Measurements from ENCODE around the gene CLHC1. TPM values are rescaled to one million over a fixed set of nuclear protein-coding genes. Genes with fewer than 3 reads are reported as not detected.

Gene CLHC1
- total and polyA plus RNA-seq, 2 donors (not counting 1 experiment from before 2014, with no cell fraction given), result 2.0 to 12.8 TPM

- Histone ChIP-seq H3K4me1 (ENCODE audit: control insufficient read depth in 2 of 2, insufficient read depth in 2 of 2, low read length in 2 of 2) (peaks cover 0 to 4% of the 10 kb centered on the region in 2 donors), H3K4me3 (ENCODE audit: control extremely low read depth in 1 of 5, extremely low read depth in 1 of 5, insufficient read depth in 1 of 5, low read depth in 2 of 5, low read length in 4 of 5) (no peak overlapping the region), H3K79me2 (ENCODE audit: control insufficient read depth, insufficient read depth, low read length) (no peaks in the 10 kb centered on the region), H2AFZ (ENCODE audit: insufficient read depth, low read depth, low read length, poor library complexity, severe bottlenecking) (no peak overlapping the region), H3K27me3 (replicated peaks in 1 of 4; ENCODE audit: control extremely low read depth in 1 of 4, control insufficient read depth in 3 of 4, insufficient read depth in 4 of 4, low read length in 3 of 4) (no peaks in the 10 kb centered on the region), H4K20me1 (ENCODE audit: control insufficient read depth, insufficient read depth, low read length, poor library complexity, severe bottlenecking) (no peaks in the 10 kb centered on the region), H3K9me3 (ENCODE audit: control extremely low read depth in 1 of 3, control insufficient read depth in 2 of 3, insufficient read depth in 1 of 3, low read length in 2 of 3) (no peaks in the 10 kb centered on the region), H3K27ac (ENCODE audit: low read length in 2 of 2) (no peak overlapping the region), H3K9ac (ENCODE audit: low read length) (no peak overlapping the region), H3K4me2 (replicated peaks; ENCODE audit: low read depth, low read length, poor library complexity, severe bottlenecking) (no peak overlapping the region), H3K36me3 (replicated peaks in 1 of 2; ENCODE audit: control extremely low read depth in 1 of 2, control insufficient read depth in 1 of 2, extremely low read depth in 1 of 2, insufficient read depth in 2 of 2, low read length in 1 of 2) (no peaks in the 10 kb centered on the region)
- Mint-ChIP-seq H3K4me3 (no peak overlapping the region), H3K27ac (no peak overlapping the region), H3K4me1 (peaks cover 7% of the 10 kb centered on the region), H3K9me3 (ENCODE audit: insufficient read depth) (no peaks in the 10 kb centered on the region), H3K27me3 (no peaks in the 10 kb centered on the region)
- POLR2A ChIA-PET, result no interaction called here
- no peak for TF ChIP-seq EZH2 (IDR thresholded peaks at IDR 0.05; ENCODE audit: borderline replicate concordance, insufficient read depth, low read depth, low read length, poor library complexity, severe bottlenecking)
- no peak for TF ChIP-seq CTCF (IDR thresholded peaks at IDR 0.05)
- CTCF ChIA-PET, result interaction anchor here (0.6 to 8.1 kb wide), 15 partner anchors 6 to 1066 kb away, joined by 3 to 103 read pairs (median 5); no protein-coding TSS in a partner anchor
- no peak for DNase-seq
- no peak for ATAC-seq (ENCODE audit: low read depth)
- WGBS (ENCODE audit: insufficient coverage), result no CpG with 5 or more reads among the region's 2 CpGs
- intact Hi-C loops (cut with micrococcal nuclease), result loop anchor here (10.0 kb wide), 2 partner anchors 649 to 1069 kb away; no protein-coding TSS in a partner anchor
Observed at GRCh38 chr2:55173438-55174054, 58.5 kb downstream of the CLHC1 start.

GRCh38 chr2:55169915-55170314 lies 62.2 kb downstream of the CLHC1 start:
- CTCF ChIA-PET, result interaction anchor here (0.8 to 11.5 kb wide), 14 partner anchors 7 to 1063 kb away, joined by 4 to 190 read pairs (median 8); partner anchors contain the start of gene RTN4

More at GRCh38 chr2:55169915-55170314, 62.2 kb downstream of the CLHC1 start:
- no peaks in the 10 kb centered on the region for H4K20me1 ChIP-seq (ENCODE audit: control insufficient read depth, insufficient read depth, low read length, poor library complexity, severe bottlenecking)
- no peak overlapping the region for H3K27ac Mint-ChIP-seq
- H3K4me1 Mint-ChIP-seq, result no peaks in the 10 kb centered on the region
- no peak overlapping the region for H2AFZ ChIP-seq (ENCODE audit: insufficient read depth, low read depth, low read length, poor library complexity, severe bottlenecking)
- no peaks in the 10 kb centered on the region for H3K36me3 ChIP-seq (replicated peaks in 1 of 2; ENCODE audit: control extremely low read depth in 1 of 2, control insufficient read depth in 1 of 2, extremely low read depth in 1 of 2, insufficient read depth in 2 of 2, low read length in 1 of 2)
- H3K27ac ChIP-seq (ENCODE audit: low read length in 2 of 2), result no peak overlapping the region
- no peaks in the 10 kb centered on the region for H3K4me1 ChIP-seq (ENCODE audit: control insufficient read depth in 2 of 2, insufficient read depth in 2 of 2, low read length in 2 of 2)
- no peaks in the 10 kb centered on the region for H3K9me3 ChIP-seq (ENCODE audit: control extremely low read depth in 1 of 3, control insufficient read depth in 2 of 3, insufficient read depth in 1 of 3, low read length in 2 of 3)
- H3K9me3 Mint-ChIP-seq (ENCODE audit: insufficient read depth), result no peaks in the 10 kb centered on the region
- DNase-seq (no peak), ATAC-seq (ENCODE audit: low read depth) (no peak)
- 94% methylated on average over 3 of the region's 3 CpGs for WGBS (ENCODE audit: insufficient coverage)
- no peak overlapping the region for H3K4me2 ChIP-seq (replicated peaks; ENCODE audit: low read depth, low read length, poor library complexity, severe bottlenecking)
- POLR2A ChIA-PET, result no interaction called here
- H3K4me3 Mint-ChIP-seq, result no peak overlapping the region
- intact Hi-C loops (cut with micrococcal nuclease), result loop anchor here (5.0 to 10.0 kb wide), 3 partner anchors 198 to 1065 kb away; no protein-coding TSS in a partner anchor
- no peaks in the 10 kb centered on the region for H3K27me3 ChIP-seq (replicated peaks in 1 of 4; ENCODE audit: control extremely low read depth in 1 of 4, control insufficient read depth in 3 of 4, insufficient read depth in 4 of 4, low read length in 3 of 4)
- H3K79me2 ChIP-seq (ENCODE audit: control insufficient read depth, insufficient read depth, low read length), result no peaks in the 10 kb centered on the region
- no peaks in the 10 kb centered on the region for H3K27me3 Mint-ChIP-seq
- TF ChIP-seq CTCF (IDR thresholded peaks at IDR 0.05) (no peak), EZH2 (IDR thresholded peaks at IDR 0.05; ENCODE audit: borderline replicate concordance, insufficient read depth, low read depth, low read length, poor library complexity, severe bottlenecking) (no peak)
- H3K4me3 ChIP-seq (ENCODE audit: control extremely low read depth in 1 of 5, extremely low read depth in 1 of 5, insufficient read depth in 1 of 5, low read depth in 2 of 5, low read length in 4 of 5), result no peak overlapping the region
- no peak overlapping the region for H3K9ac ChIP-seq (ENCODE audit: low read length)

Measured in B cell (primary cell).